Transverse colon (tissue), 4 donors: ENCODE results near the gene ELP4.

ENCODE experiments used
- CTCF ChIP-seq, 5 experiments: fragments of 200-600 bp in 3 of 5; fragments of 450-650 bp in 2 of 5; sonication (generic) in 3 of 5; IDR thresholded peaks; 1 replicate in 2 of 5; 2 replicates in 3 of 5; pipeline ENCODE4 v1.5.1; 2016 to 2017; ENCODE audit warnings: antibody characterized with exemption in 5 of 5, inconsistent platforms in 3 of 5, mild to moderate bottlenecking in 2 of 5, moderate library complexity in 1 of 5
- EP300 ChIP-seq: sonication (generic); formaldehyde crosslinking; IDR thresholded peaks from one replicate; pipeline ENCODE4 v1.6.1; 2017; ENCODE audit warnings: antibody characterized with exemption, low read depth
- POLR2A ChIP-seq: fragments of 450-650 bp; IDR thresholded peaks from one replicate; pipeline ENCODE4 v1.6.1; 2016; ENCODE audit warnings: antibody characterized with exemption, mild to moderate bottlenecking, moderate library complexity
- POLR2AphosphoS5 ChIP-seq, 3 donors: sonication (generic); formaldehyde crosslinking; IDR thresholded peaks; one replicate each; pipeline ENCODE4 v1.6.1; 2016; ENCODE audit warnings: antibody characterized with exemption in 3 of 3

- TF ChIP-seq CTCF (IDR thresholded peaks at IDR 0.05) (no peak), POLR2A (no peak), POLR2AphosphoS5 (IDR thresholded peaks at IDR 0.05) (no peak), EP300 (no peak)
These were observed 20.1 kb downstream of the ELP4 start for GRCh38 chr11:31529701-31530100.
